NCI-H460 (cell line): ENCODE measurements around the gene LMTK2. TPM values are rescaled to one million over a fixed set of nuclear protein-coding genes. Genes with fewer than 3 reads are reported as not detected.
"Not testable (repeated sequence)": the region's sequence is repeated elsewhere in the genome, so short reads cannot be mapped to it uniquely, and the experiment has no call there.

Experiments used
- DNase-seq: peaks from one replicate; pipeline ENCODE4 v3.0.0-alpha.2; 2016; ENCODE audit warnings: low read depth; ENCODE audit errors: extremely low read depth
- total RNA-seq: library from RNA; depleted of rRNA; stranded (reverse); fragments of >200 nt; shearing (Covaris generic); gene quantifications from 2 replicates; pipeline ENCODE4 v1.2.3, GENCODE V29; 2014

LMTK2 gene
- total RNA-seq, 1 experiment from 2014 or later, result 12.0 TPM

DNA sequence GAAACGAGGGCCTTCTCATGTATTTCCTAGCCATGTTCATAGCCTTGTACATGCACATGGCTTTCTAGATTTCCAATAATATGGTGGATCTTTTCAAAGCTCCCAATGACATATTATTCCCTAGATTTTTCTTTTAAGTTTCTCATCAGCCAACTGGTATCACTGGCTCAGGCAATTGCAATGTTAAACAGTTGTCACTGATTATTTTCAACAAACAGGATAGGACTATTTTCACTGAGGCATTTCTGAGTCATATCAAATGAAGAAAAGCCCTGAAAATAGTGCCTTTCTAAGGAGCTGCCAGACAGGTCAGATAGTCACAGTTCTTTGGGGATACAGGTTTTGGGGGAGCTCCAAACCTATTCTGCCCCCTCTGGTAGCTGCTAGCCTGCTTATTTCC lies 4.5 kb upstream of the LMTK2 start:
- DNase-seq, result no peak

DNA sequence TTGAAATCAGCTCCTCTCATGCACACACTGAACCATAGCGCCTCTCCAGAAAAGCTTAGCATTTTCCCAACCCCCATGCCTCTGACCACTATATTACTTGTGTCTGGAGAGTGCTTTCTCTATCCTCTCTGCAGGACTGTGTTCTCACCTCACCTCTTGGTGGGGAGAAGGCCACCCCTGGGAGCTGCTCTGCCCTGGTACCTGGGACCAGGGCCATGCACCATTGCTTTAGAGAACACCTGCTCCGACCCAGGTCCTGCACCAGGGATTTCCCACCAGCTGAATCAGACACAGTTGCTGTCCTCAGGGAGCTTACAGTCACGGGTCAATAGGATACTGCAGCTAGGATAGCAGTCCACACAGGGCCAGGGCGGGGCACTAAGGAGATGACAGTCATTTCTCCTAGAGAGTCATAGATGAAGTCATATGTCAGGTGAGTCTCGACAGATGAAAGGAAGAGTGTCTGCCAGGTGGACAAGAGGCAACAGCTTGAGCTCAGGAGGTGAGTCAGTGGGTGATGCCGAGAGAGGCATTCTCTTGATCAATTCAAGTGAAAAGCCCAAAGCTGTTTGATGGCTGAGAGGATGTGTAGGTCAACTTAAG lies 619 bp upstream of the LMTK2 start:
- DNase-seq, result no peak

DNA sequence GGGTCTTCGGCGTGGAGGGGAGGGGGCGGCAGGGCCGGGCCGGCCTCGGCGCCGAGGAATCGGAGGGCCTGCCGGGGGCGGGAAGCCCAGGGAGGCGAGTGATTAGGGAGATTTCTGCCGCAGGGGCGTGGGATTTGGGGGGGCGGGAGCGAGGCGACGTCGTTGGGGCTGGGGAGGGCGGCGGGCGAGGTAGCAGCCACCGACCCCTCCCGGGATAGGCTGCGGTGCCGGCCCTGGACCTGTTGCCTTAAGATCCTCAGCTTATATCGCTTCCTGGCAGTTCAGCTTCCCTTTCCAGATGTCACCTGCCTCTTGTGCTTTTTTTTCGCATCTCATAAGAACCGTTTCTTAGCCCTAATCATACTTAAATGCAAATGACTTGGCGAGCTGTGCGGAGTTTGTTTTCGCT lies 655 bp downstream of the LMTK2 start:
- no peak for DNase-seq

DNA sequence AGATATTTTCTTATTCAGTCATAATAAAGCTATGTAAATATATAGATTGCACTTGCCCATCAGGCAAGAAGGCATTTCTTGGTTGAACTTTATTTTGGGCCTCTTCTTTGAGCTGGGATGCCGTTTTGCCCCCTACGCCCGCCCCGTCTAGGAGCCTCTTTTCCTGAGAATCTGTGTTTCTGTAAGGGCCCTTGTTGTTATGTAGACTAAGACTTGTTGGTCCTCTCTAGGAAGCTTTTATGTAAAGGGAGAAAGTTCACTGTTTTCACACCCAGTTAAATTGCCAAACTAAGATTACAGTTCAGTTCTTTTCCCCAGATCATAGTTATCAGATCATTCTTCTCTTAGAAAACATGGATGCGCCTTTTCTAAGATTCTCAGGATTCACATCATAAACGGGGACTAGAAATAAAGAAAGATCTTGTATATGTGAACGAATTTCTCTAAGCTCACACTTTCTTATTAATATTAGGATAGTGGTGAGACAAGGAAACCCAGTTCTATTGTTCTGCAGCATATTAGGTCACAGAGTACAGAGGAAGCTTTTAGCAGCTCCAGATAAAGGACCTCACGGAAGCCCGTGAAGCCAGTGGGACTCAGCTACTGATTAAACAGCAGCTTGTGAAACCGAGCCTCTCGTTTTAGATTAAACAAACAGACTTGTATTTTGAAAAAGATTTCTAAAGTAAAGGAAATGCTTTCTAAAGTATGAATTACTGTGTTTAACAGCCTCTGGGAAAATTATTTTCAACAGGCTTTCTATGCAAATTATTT lies 3.8 kb downstream of the LMTK2 start:
- DNase-seq, result no peak

DNA sequence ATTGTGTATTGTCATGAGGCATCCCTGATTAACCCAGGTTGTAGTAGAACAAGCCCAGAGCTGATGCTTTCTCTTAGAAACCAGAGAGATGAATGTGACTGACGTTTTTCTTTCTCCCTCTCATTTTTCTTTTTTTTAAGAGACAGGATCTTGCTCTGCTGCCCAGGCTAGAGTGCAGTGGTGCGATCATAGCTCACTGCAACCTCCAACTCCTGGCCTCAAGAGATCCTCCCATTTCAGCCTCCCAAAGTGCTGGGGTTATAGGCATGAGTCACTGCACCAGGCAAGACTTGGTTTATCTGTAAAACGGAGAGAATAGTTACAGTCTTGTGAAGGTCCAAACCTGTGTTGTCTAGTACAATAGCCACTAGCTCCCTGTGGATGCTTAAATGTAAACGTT lies 5.4 kb downstream of the LMTK2 start:
- no peak for DNase-seq

DNA sequence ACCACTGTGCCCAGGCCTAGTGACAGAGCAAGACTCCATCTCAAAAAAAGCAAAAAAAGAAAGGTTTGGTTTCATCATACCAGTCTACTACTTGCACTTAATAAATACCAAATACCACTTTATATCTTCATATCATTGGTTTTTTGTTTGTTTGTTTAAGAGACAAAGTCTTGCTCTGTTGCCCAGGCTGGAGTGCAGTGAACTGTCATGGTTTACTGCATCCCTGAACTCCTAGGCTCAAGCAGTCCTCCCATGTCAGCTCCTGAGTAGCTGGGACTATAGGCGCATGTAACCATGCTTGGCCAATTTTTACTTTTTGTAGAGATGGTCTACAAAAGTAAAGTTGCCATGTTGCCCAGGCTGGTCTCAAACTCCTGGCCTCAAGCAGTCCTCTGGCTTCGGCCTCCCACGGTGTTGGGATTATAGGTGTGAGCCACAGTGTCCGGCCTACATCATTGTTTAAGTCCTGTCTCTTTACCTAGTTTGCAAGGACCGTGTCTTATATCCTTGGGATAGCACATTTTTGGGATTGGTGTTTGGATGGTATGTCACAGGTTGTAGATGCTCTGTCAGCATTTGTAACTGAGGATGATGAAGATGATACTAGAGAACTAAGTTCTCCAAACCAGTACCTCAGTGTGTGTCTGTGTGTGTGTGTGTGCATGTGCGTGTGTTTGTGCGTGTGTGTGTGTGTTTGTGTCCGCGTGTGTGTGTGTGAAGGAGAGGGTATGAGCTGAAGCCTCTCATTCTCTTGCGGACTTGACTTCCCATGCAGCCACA lies 9.3 kb downstream of the LMTK2 start:
- no peak for DNase-seq

DNA sequence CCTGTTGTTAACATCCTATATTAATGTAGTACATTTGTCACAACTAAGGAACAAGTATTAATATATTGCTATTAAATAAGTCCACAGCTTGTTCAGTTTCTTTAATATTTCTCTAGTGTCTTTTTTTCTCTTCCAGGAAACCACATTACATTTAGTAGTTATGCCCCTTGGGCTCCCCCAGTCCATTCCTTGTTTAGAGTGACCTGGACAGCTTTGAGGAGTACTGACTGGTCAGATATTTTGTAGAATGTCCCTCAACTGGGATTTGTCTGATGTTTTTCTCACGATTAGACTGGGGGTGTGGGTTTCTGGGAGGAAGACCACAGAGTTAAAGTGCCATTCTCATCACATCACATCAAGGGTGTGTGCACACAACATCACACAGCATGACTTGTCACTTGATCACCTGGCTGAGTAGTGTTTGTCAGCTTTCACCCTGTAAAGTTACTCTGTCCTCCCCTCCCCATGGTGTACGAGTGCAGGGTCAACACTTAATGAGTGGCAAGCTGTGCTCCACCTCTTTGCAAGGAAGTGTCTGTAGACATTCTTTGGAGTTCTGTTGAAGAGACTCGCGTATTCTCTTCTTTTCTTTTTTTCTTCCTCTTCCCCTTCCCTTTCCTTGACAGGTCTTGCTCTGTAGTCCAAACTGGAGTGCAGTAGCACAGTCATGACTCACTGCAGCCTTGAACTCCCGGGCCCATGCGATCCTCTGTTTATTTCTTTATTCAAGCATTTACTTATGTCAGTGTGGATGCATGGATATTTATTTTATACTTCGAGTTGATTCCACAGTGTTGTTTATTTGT lies 10.2 kb downstream of the LMTK2 start:
- DNase-seq, result no peak

DNA sequence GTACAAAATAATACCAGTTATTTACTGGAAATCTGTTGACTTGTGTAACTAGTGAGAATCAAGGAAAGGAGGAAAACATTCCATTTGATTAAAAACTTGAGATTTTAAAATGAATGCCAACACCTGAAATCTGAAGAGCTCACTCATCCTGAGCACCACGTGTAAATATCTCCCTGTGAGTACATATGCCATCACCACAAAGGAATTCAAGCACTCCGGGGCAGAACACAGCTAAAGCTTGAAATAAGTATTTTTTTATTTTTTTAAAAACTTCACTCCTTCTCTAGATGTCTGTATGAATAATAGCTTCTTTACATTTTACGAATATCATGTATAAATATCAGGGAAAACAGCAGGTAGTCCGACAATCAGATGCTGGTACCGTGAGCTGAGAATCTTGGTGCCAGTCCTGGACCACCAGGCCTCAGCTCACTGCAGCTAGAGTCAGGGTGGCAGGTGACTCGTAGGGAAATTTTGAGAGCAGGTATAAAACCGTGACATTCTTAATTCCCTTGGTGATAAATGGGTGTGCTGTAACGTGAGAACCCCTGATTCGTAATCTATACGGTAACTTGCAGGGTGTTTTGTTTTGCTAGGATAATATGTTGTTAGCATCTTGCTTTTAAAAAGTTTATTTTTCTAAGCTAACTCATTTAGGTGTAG lies 12.7 kb downstream of the LMTK2 start:
- no peak for DNase-seq

DNA sequence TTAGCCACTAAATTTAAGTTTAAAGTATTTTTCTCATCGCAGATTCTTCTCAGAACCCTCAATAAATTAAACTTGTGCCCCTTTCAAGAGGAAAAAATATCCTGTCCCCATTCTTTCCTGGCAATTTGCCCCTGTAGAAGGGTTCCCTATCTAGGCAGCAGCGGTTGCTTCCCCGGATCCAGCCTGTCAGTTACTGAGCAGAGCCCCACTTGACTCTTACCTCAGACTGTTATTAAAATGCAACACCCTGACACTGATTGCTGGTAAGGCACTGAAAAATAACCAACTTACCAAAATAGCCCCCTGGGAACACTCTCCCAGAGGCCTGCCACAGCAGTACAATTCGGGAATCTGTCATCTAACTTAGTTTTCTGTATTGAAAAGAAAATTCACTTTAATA lies 13.9 kb downstream of the LMTK2 start:
- no peak for DNase-seq

DNA sequence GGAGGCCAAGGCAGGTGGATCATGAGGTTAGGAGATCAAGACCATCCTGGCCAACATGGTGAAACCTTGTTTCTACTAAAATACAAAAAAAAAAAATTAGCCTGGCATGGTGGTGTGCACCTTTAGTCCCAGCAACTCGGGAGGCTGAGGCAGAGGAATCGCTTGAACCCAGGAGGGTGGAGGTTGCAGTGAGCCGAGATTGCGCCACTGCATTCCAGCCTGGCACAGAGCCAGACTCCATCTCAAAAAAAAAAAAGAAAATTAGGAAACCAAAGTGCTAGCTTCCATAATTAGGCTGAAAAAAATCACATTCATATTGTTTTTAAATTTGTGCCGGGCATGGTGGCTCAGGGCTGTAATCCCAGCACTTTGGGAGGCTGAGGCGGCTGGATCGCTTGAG lies 14.7 kb downstream of the LMTK2 start:
- not testable (repeated sequence) for DNase-seq

DNA sequence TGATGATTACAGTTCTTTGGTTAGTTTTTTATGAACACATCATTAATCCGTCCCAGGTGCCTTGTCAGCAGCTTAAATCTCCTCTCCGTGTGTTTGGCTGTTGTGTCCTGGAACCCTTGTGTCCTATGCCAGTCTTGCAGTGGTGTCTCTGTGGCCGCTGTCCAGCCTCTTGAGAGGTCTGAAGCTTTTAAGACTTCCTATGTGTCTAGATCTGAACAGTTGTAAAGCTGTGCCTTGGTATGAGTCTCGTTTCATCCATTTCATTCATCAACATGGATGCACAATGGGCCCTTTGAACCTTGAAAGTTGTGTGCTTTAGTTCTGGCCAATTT lies 16.7 kb downstream of the LMTK2 start:
- no peak for DNase-seq

DNA sequence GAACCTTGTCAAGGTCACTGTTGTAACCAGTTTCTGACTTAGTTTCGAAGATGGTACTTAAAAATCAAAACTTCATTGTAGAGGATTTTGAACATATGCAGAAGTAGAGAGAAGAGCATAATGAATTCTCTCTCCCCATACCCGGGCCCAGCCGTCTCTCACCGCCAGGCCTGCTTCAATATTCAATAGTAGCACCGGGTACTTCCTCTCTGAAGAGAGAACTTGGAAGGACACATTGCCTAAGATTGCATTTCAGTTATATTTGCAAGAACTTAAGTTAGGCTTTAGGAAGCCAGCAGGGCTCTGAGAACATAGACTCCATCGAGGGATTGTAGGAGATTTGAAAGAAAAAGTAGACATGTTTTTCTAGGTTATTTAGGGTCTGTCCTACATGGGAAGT lies 19.1 kb downstream of the LMTK2 start:
- no peak for DNase-seq

DNA sequence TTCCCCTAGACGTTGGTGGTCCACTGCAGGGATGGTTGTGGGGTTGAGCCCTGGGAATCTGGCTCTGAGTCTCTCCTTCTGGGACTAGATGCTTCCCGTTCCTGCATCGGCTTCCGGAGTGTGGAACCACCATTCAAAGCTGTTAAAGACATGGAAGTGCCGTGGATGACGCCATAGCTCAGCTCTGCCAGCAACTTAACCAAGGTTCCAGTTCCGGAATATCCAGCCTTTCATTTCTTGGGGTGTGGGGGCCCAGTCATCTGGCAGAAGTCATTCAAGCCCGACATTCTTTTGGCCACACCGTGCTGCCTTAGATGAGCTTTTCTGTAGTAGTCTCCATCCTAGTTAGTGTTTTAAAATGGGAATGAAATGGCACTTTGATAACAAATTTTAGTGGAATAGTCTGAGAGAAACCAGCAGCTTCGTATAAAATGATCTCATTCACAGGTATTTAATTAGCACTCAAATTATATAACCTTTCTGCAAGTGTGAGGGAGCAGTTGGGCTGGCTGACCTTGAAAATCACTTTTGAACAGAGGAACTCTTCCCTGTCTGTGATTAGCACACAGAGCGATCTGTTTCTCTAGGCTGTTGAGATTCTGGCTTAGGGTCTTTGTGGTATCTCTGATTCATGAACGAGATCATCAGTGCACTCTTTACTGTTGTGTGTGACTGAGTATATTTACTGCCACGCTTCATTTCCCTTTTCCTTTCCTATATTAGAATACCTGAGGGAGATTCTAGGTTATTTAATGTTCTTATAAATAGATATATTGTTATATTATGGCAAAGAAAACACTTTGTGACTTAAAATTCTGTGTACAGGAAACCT lies 19.9 kb downstream of the LMTK2 start:
- DNase-seq, result no peak

DNA sequence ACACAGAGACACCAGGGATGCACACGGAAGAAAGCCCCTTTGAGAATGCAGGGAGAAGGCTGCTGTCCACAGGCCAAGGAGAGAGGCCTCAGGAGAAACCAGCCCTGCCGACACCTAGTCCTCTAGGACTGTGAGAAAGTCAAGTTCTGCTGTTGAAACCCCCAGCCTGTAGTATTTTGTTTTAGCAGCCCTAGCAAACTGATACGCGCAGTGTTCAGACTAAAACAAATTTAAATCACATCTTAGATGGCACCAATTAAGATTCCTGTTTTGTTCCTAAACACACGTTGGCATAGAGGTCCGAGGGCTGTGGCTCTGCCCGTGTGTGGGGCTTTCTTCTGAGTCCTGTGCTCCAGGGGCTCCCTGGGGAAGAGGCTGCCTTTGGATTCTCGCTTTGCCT lies 21.7 kb downstream of the LMTK2 start:
- no peak for DNase-seq

DNA sequence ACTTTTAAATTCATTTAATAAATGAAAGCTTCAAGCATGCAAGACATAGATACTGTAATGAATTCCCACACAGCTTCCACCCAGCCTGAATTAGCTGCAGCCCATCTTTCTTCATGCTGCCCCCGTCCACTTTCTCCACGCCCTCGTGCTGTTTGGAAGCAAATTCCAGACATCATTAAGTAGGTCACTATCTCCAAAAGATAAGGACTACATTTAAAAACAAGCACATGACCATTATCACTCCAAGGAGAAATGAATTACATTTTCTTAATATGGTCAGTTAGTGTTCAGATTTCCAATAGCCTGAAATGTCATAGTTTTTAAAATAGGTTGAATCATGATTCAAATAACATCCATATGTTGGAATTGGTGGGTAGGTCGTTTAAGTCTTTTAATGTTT lies 24.3 kb downstream of the LMTK2 start:
- no peak for DNase-seq

DNA sequence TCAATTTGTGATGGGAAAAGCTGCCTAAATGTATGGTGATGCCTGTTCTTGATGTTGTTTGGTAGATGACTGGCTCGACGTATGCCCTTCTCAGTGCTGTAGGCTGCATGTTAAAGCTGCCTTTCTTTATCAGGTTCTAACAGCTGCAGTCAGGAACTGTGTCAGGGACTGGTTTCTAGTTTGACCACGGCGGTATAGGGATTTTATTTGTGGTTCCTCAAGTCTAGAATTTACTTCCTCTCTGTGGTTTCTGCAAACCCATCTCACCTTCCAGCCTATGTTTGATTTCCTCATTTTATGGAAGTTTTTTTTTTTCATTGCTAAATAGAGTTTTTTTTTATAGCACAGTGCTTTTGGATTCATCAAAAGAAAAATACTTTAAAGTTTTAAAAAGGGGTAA lies 26.5 kb downstream of the LMTK2 start:
- no peak for DNase-seq

DNA sequence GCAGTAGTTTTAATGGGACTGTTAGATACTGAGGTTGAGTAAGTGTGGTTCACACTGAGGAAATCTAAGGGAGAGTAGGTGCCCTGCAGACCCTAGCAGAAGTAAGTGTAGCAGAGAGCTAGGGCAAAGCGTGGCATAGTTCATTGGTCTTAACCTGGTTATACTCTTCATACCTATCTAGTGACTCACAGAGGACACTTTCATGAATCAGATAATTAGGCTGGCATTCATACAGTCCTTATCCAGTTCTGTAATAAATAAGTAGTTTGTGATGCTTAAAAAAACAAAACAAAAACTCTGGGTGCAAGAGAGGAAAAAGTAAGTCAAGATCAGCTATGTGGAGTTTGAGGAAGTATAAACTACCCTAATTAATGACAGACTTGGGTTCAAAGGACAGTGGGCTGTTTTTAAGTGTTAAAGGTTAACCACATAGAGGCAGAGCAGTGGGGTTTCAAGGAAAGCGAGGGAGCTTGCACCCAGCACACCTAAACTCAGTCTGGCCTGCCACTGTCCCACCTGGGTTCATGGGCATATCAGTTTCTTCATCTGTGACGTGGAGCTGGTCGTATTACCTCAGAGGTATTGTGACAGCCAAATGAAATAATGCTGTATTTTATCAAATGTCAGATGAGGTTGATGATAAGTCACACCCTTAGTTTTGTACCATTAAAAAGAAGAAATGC lies 27.1 kb downstream of the LMTK2 start:
- DNase-seq, result no peak

DNA sequence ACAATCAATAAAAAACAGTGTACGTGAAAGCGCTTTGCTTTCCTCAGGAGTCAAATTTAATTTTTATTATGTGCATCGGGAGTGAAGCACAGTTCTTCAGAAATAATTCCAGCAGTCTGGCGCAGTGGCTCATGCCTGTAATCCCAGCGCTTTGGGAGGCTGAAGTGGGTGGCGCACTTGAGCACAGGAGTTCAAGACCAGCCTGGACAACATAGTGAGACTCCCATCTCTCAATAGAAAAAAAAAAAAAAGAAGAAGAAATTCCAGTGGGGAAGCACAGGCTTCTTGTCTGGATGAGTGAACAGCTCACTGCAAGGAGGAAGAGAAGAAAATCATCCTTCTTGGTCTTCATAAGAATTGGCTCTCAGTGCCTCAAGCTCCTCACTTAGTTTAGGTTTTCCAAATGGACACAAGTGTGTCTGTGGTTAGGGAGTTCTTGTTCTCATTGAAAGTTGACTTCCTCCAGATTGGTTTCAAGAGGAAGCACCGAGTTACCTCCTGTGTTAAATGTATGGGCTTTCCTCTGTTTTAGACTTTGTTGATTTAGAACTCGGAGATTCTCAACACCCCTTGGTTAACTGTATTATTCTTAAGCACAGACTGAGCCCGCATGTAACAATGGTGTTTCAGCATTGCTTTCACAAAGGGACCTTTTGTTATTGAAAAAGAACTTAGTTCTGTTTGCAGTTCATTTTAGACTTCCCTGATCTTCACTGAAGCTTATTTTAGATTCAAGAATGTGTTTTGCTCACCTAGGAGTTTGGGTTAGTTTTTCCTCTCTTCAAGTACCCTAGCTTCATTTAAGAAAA lies 28.0 kb downstream of the LMTK2 start:
- DNase-seq, result no peak
